ENCODE measurements around the gene PARVA. TPM values are rescaled to one million over a fixed set of nuclear protein-coding genes. Genes with fewer than 3 reads are reported as not detected.

The PARVA gene
- total RNA-seq, 1 experiment from 2014 or later: 59.9 TPM

GRCh38 chr11:12417691-12418611 lies 40.6 kb downstream of the PARVA start:
- Histone ChIP-seq H3K36me3 (no peaks in the 10 kb centered on the region; the same call in 1 of the 2 replicates), H3K4me3 (no peak overlapping the region), H3K4me1 (replicated peaks) (peaks cover 33% of the 10 kb centered on the region), H3K27me3 (replicated peaks) (no peaks in the 10 kb centered on the region), H3K9me3 (replicated peaks) (no peaks in the 10 kb centered on the region), H3K27ac (no peak overlapping the region)
- no peak for DNase-seq (ENCODE audit: low read depth in 1 of 2, low spot score in 2 of 2)

GRCh38 chr11:12420040-12420439 lies 42.7 kb downstream of the PARVA start:
- DNase-seq (ENCODE audit: low read depth in 1 of 2, low spot score in 2 of 2): no peak
- H3K36me3 ChIP-seq: no peaks in the 10 kb centered on the region; the same call in 1 of the 2 replicates
- H3K27ac ChIP-seq: no peak overlapping the region
- H3K9me3 ChIP-seq (replicated peaks): no peaks in the 10 kb centered on the region
- H3K27me3 ChIP-seq (replicated peaks): no peaks in the 10 kb centered on the region
- no peak overlapping the region for H3K4me3 ChIP-seq
- peaks cover 12% of the 10 kb centered on the region for H3K4me1 ChIP-seq (replicated peaks)

- no peak overlapping the region for H3K27ac ChIP-seq
- no peaks in the 10 kb centered on the region; the same call in 1 of the 2 replicates for H3K36me3 ChIP-seq
- no peaks in the 10 kb centered on the region for H3K27me3 ChIP-seq (replicated peaks)
- no peaks in the 10 kb centered on the region for H3K9me3 ChIP-seq (replicated peaks)
- H3K4me1 ChIP-seq (replicated peaks): peaks cover 12% of the 10 kb centered on the region; the same call in 1 of the 2 replicates
- no peak for DNase-seq (ENCODE audit: low read depth in 1 of 2, low spot score in 2 of 2)
- H3K4me3 ChIP-seq: no peak overlapping the region
Observed at GRCh38 chr11:12420706-12421105, 43.3 kb downstream of the PARVA start.

- no peak overlapping the region for H3K4me3 ChIP-seq
- H3K36me3 ChIP-seq: no peaks in the 10 kb centered on the region; the same call in 1 of the 2 replicates
- no peaks in the 10 kb centered on the region for H3K27me3 ChIP-seq (replicated peaks)
- no peak for DNase-seq (ENCODE audit: low read depth in 1 of 2, low spot score in 2 of 2)
- H3K9me3 ChIP-seq (replicated peaks): no peaks in the 10 kb centered on the region
- peaks cover 12% of the 10 kb centered on the region; the same call in 1 of the 2 replicates for H3K4me1 ChIP-seq (replicated peaks)
- H3K27ac ChIP-seq: no peak overlapping the region
Observed at GRCh38 chr11:12421386-12421785, 44.0 kb downstream of the PARVA start.

- no peak overlapping the region for H3K27ac ChIP-seq
- H3K4me1 ChIP-seq (replicated peaks): peaks cover 14% of the 10 kb centered on the region
- no peaks in the 10 kb centered on the region for H3K36me3 ChIP-seq
- H3K27me3 ChIP-seq (replicated peaks): no peaks in the 10 kb centered on the region
- H3K9me3 ChIP-seq (replicated peaks): no peaks in the 10 kb centered on the region
- no peak overlapping the region for H3K4me3 ChIP-seq
- DNase-seq (ENCODE audit: low read depth in 1 of 2, low spot score in 2 of 2): no peak
Observed at GRCh38 chr11:12426176-12426575, 48.8 kb downstream of the PARVA start.

- H3K4me1 ChIP-seq (replicated peaks): peaks cover 42% of the 10 kb centered on the region
- DNase-seq (ENCODE audit: low read depth in 1 of 2, low spot score in 2 of 2): no peak
- H3K4me3 ChIP-seq: no peak overlapping the region
- H3K27me3 ChIP-seq (replicated peaks): no peaks in the 10 kb centered on the region
- no peak overlapping the region for H3K27ac ChIP-seq
- H3K36me3 ChIP-seq: peaks cover 3% of the 10 kb centered on the region; the same call in 1 of the 2 replicates
- no peaks in the 10 kb centered on the region for H3K9me3 ChIP-seq (replicated peaks)
Observed at GRCh38 chr11:12429155-12429554, 51.8 kb downstream of the PARVA start.

GRCh38 chr11:12430351-12430750 lies 53.0 kb downstream of the PARVA start:
- H3K27me3 ChIP-seq (replicated peaks): no peaks in the 10 kb centered on the region
- peak overlapping the region; percentile 32 for H3K27ac ChIP-seq
- H3K4me1 ChIP-seq (replicated peaks): peaks cover 51% of the 10 kb centered on the region
- no peak for DNase-seq (ENCODE audit: low read depth in 1 of 2, low spot score in 2 of 2)
- no peak overlapping the region for H3K4me3 ChIP-seq
- no peaks in the 10 kb centered on the region for H3K9me3 ChIP-seq (replicated peaks)
- H3K36me3 ChIP-seq: peaks cover 13% of the 10 kb centered on the region; the same call in 1 of the 2 replicates

GRCh38 chr11:12430954-12431595 lies 53.7 kb downstream of the PARVA start:
- H3K27ac ChIP-seq: peak overlapping the region; percentile 32
- H3K36me3 ChIP-seq: peaks cover 16% of the 10 kb centered on the region; the same call in 1 of the 2 replicates
- H3K27me3 ChIP-seq (replicated peaks): no peaks in the 10 kb centered on the region
- H3K9me3 ChIP-seq (replicated peaks): no peaks in the 10 kb centered on the region
- DNase-seq (ENCODE audit: low read depth in 1 of 2, low spot score in 2 of 2): no peak
- peaks cover 51% of the 10 kb centered on the region for H3K4me1 ChIP-seq (replicated peaks)
- H3K4me3 ChIP-seq: no peak overlapping the region

GRCh38 chr11:12432507-12432906 lies 55.1 kb downstream of the PARVA start:
- no peak overlapping the region; the same call in 1 of the 2 replicates for H3K27ac ChIP-seq
- no peak for DNase-seq (ENCODE audit: low read depth in 1 of 2, low spot score in 2 of 2)
- peaks cover 51% of the 10 kb centered on the region for H3K4me1 ChIP-seq (replicated peaks)
- peaks cover 20% of the 10 kb centered on the region for H3K36me3 ChIP-seq
- H3K4me3 ChIP-seq: no peak overlapping the region
- no peaks in the 10 kb centered on the region for H3K27me3 ChIP-seq (replicated peaks)
- no peaks in the 10 kb centered on the region for H3K9me3 ChIP-seq (replicated peaks)

- Histone ChIP-seq H3K36me3 (peaks cover 22% of the 10 kb centered on the region), H3K27me3 (replicated peaks) (no peaks in the 10 kb centered on the region), H3K9me3 (replicated peaks) (no peaks in the 10 kb centered on the region), H3K27ac (peak overlapping the region; percentile 72), H3K4me1 (replicated peaks) (peaks cover 51% of the 10 kb centered on the region), H3K4me3 (no peak overlapping the region)
- no peak for DNase-seq (ENCODE audit: low read depth in 1 of 2, low spot score in 2 of 2)
Observed at GRCh38 chr11:12433121-12433520, 55.8 kb downstream of the PARVA start.

- DNase-seq (ENCODE audit: low read depth in 1 of 2, low spot score in 2 of 2): peak; percentile 58 to 72
- Histone ChIP-seq H3K36me3 (peaks cover 25% of the 10 kb centered on the region), H3K4me1 (replicated peaks) (peaks cover 51% of the 10 kb centered on the region), H3K9me3 (replicated peaks) (no peaks in the 10 kb centered on the region), H3K27me3 (replicated peaks) (no peaks in the 10 kb centered on the region), H3K4me3 (no peak overlapping the region), H3K27ac (peak overlapping the region; percentile 72)
Observed at GRCh38 chr11:12433571-12434324, 56.4 kb downstream of the PARVA start.

GRCh38 chr11:12434325-12434654 lies 56.9 kb downstream of the PARVA start:
- no peak for DNase-seq (ENCODE audit: low read depth in 1 of 2, low spot score in 2 of 2)
- Histone ChIP-seq H3K4me1 (replicated peaks) (peaks cover 51% of the 10 kb centered on the region), H3K27me3 (replicated peaks) (no peaks in the 10 kb centered on the region), H3K9me3 (replicated peaks) (no peaks in the 10 kb centered on the region), H3K27ac (peak overlapping the region; percentile 72), H3K36me3 (peaks cover 25% of the 10 kb centered on the region), H3K4me3 (no peak overlapping the region)

GRCh38 chr11:12435264-12435663 lies 57.9 kb downstream of the PARVA start:
- Histone ChIP-seq H3K4me1 (replicated peaks) (peaks cover 46% of the 10 kb centered on the region), H3K27me3 (replicated peaks) (no peaks in the 10 kb centered on the region), H3K36me3 (peaks cover 25% of the 10 kb centered on the region), H3K4me3 (no peak overlapping the region), H3K27ac (no peak overlapping the region), H3K9me3 (replicated peaks) (no peaks in the 10 kb centered on the region)
- DNase-seq (ENCODE audit: low read depth in 1 of 2, low spot score in 2 of 2): no peak
